ENCODE results near the gene CHCHD5. TPM values are rescaled to one million over a fixed set of nuclear protein-coding genes. Genes with fewer than 3 reads are reported as not detected.

CHCHD5 gene
- total and polyA plus RNA-seq, 2 of the 8 experiments (the other 6 are each of a cell fraction or from before 2014, with no cell fraction given): 27.2 to 71.5 TPM

DNA sequence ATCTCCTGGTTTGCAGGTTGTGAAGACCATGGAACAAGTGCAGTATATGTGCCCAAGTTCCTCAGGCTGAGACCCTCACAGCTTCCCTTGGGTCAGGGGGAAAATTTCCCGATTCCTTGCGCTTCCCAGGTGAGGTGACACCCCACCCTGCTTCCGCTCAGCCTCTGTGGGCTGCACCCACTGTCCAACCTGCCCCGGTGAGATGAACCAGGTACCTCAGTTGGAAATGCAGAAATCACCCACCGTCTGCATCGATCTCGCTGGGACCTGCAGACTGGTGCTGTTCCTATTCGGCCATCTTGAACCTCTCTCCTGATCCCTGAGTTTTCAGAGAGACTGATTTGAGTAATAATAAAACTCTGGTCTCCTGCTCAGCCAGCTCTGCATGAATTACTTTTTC lies 30.6 kb downstream of the CHCHD5 start:
- no peak overlapping the region for H3K14ac ChIP-seq (ENCODE audit: insufficient read length)
- no peak overlapping the region for H3K23ac ChIP-seq (ENCODE audit: insufficient read length)
- H3K27me3 ChIP-seq (replicated peaks in 1 of 4; ENCODE audit: control insufficient read depth in 3 of 4, extremely low read depth in 1 of 4, insufficient read depth in 3 of 4, low read length in 3 of 4): no peaks in the 10 kb centered on the region
- H2AFZ ChIP-seq (ENCODE audit: low read length): peak overlapping the region; percentile 99; the same call in 1 of the 2 replicates
- peak overlapping the region in 1 of 2 experiments; percentile 61; a peak in 1 of 4 replicates for H3K4me2 ChIP-seq (ENCODE audit: insufficient read depth in 1 of 2, low read depth in 2 of 2, low read length in 2 of 2)
- H3K23me2 ChIP-seq (ENCODE audit: low read depth, low read length): no peaks in the 10 kb centered on the region
- H4K91ac ChIP-seq (replicated peaks; ENCODE audit: insufficient read length, low read length): peak overlapping the region; percentile 81
- H4K20me1 ChIP-seq (replicated peaks in 1 of 2; ENCODE audit: control insufficient read depth in 1 of 2, insufficient read depth in 2 of 2, low read length in 2 of 2): no peaks in the 10 kb centered on the region
- FAIRE-seq (no peak), DNase-seq (ENCODE audit: low read depth in 1 of 2, low spot score in 2 of 2) (no peak)
- H2BK20ac ChIP-seq (ENCODE audit: low read length): peak overlapping the region; percentile 55; the same call in 1 of the 2 replicates
- H3K18ac ChIP-seq (ENCODE audit: extremely low read depth, low read length): no peak overlapping the region
- no peaks in the 10 kb centered on the region for H3K9me3 ChIP-seq (ENCODE audit: insufficient read depth in 2 of 2, low read depth in 1 of 2, low read length in 1 of 2)
- 0 out of 8 replicates have a peak overlapping the region, but pooled peaks of 1 of the 4 experiments have one; percentile 6 for H3K4me3 ChIP-seq (ENCODE audit: extremely low read depth in 1 of 4, insufficient read depth in 2 of 4, low read depth in 3 of 4, low read length in 4 of 4)
- H3K79me1 ChIP-seq (ENCODE audit: low read depth, low read length): no peaks in the 10 kb centered on the region
- H4K5ac ChIP-seq (ENCODE audit: insufficient read length, low read depth, low read length): no peak overlapping the region
- H2BK5ac ChIP-seq (ENCODE audit: low read depth, low read length): peak overlapping the region; percentile 18; the same call in 1 of the 2 replicates
- ChIA-PET POLR2A (ENCODE audit: partially characterized antibody) (interaction anchor here (1.0 to 1.8 kb wide), 7 partner anchors 9 to 50 kb away, joined by 3 to 8 read pairs (median 4); partner anchors contain the start of gene SLC20A1), CTCF (ENCODE audit: partially characterized antibody) (interaction anchor here (0.8 to 1.1 kb wide), 5 partner anchors 11 to 110 kb away, joined by 3 read pairs; partner anchors contain the start of gene SLC20A1)
- peak overlapping the region; percentile 87; the same call in 1 of the 2 replicates for H2BK12ac ChIP-seq (ENCODE audit: low read depth, low read length)
- H4K8ac ChIP-seq (ENCODE audit: extremely low read depth, insufficient read depth, low read length): no peak overlapping the region
- H3K36me3 ChIP-seq (ENCODE audit: control insufficient read depth in 2 of 4, insufficient read depth in 4 of 4, low read length in 3 of 4): no peaks in the 10 kb centered on the region
- H3K4ac ChIP-seq (replicated peaks; ENCODE audit: insufficient read length, low read depth, low read length): no peak overlapping the region
- peaks cover 2 to 10% (median 3%) of the 10 kb centered on the region in 4 experiments for H3K4me1 ChIP-seq (replicated peaks in 1 of 4; ENCODE audit: control insufficient read depth in 3 of 4, insufficient read depth in 4 of 4, low read length in 3 of 4)
- H3K9ac ChIP-seq (replicated peaks in 1 of 4; ENCODE audit: extremely low read depth in 1 of 4, low read depth in 3 of 4, low read length in 3 of 4): no peak overlapping the region
- no peak overlapping the region for H3K56ac ChIP-seq (replicated peaks; ENCODE audit: insufficient read length, low read depth, low read length)
- no peak overlapping the region for H2BK15ac ChIP-seq (ENCODE audit: low read length)
- no peak overlapping the region for H2BK120ac ChIP-seq (replicated peaks; ENCODE audit: low read depth, low read length)
- H3K27ac ChIP-seq (ENCODE audit: low read depth, low read length): no peak overlapping the region
- H2AK5ac ChIP-seq (ENCODE audit: low read depth, low read length): no peak overlapping the region; the same call in 1 of the 2 replicates
- 95% methylated on average over 8 of the region's 8 CpGs; no CpG with 5 or more reads in 1 of the 2 experiments for WGBS, 2 experiments (ENCODE audit: extremely low coverage in 1 of 2, insufficient coverage in 1 of 2, insufficient read length in 1 of 2, insufficient replicate concordance in 2 of 2, low coverage in 1 of 2, low lambda C conversion rate in 2 of 2, missing lambda C conversion rate in 1 of 2)
- H3K79me2 ChIP-seq (ENCODE audit: control insufficient read depth in 1 of 2, insufficient read depth in 2 of 2, low read length in 2 of 2): no peaks in the 10 kb centered on the region
- TF ChIP-seq YY1 (IDR thresholded peaks at IDR 0.05; ENCODE audit: low read depth, low read length) (no peak), CTBP2 (IDR thresholded peaks at IDR 0.05; ENCODE audit: borderline replicate concordance, insufficient read depth, insufficient read length, low read length) (no peak), SUZ12 (IDR thresholded peaks at IDR 0.05; ENCODE audit: low read length) (no peak), SIX5 (IDR thresholded peaks at IDR 0.05; ENCODE audit: low read depth, low read length) (no peak), CBX5 (IDR thresholded peaks at IDR 0.05; ENCODE audit: low read depth, low read length) (no peak), MAFK (IDR thresholded peaks at IDR 0.05; ENCODE audit: low read depth, low read length) (no peak), JUND (IDR thresholded peaks at IDR 0.05; ENCODE audit: low read length) (no peak), RBBP5 (IDR thresholded peaks at IDR 0.05; ENCODE audit: borderline replicate concordance, low read depth, low read length) (no peak), SAP30 (IDR thresholded peaks at IDR 0.05; ENCODE audit: insufficient read depth, insufficient replicate concordance, low read length) (no peak), TAF7 (optimal IDR thresholded peaks at IDR 0.05; ENCODE audit: borderline replicate concordance, low read depth, low read length) (no peak), FOSL1 (IDR thresholded peaks at IDR 0.05; ENCODE audit: insufficient read depth, low read depth, low read length) (no peak)
- TF ChIP-seq, protein P1, sequence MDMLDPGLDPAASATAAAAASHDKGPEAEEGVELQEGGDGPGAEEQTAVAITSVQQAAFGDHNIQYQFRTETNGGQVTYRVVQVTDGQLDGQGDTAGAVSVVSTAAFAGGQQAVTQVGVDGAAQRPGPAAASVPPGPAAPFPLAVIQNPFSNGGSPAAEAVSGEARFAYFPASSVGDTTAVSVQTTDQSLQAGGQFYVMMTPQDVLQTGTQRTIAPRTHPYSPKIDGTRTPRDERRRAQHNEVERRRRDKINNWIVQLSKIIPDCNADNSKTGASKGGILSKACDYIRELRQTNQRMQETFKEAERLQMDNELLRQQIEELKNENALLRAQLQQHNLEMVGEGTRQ (IDR thresholded peaks at IDR 0.05; ENCODE audit: low read length): no peak

Data from H1 (cell line).